Smooth muscle cell (in vitro differentiated cells): ENCODE measurements around the gene ODF2. TPM values are rescaled to one million over a fixed set of nuclear protein-coding genes. Genes with fewer than 3 reads are reported as not detected.
A peak's percentile ranks its signal among the peaks of the same experiment; 100 is the strongest.
"Not testable (repeated sequence)": the region's sequence is repeated elsewhere in the genome, so short reads cannot be mapped to it uniquely, and the experiment has no call there.

Experiments used
- DNase-seq: peaks from one replicate; lab custom pipeline; 2025; ENCODE audit not compliant: unreplicated experiment; lab: John Stamatoyannopoulos, UW
- H2AFZ ChIP-seq: fragments of 200-600 bp; sonication (generic); 2 replicates; pipeline ENCODE4 v1.6.0; 2016; ENCODE audit warnings: antibody characterized with exemption, low read depth, mild to moderate bottlenecking
- H3F3A ChIP-seq: fragments of 200-600 bp; sonication (generic); 2 replicates; pipeline ENCODE4 v1.6.0; 2017; ENCODE audit warnings: antibody characterized with exemption, low read depth
- H3K27ac ChIP-seq: fragments of 200-600 bp; sonication (generic); 2 replicates; pipeline ENCODE4 v1.5.1; 2016; ENCODE audit warnings: low read depth, mild to moderate bottlenecking
- H3K27me3 ChIP-seq: fragments of 200-600 bp; sonication (generic); 2 replicates; pipeline ENCODE4 v1.6.1; 2016; ENCODE audit warnings: low read depth, mild to moderate bottlenecking
- H3K36me3 ChIP-seq: fragments of 200-600 bp; sonication (generic); 2 replicates; pipeline ENCODE4 v1.5.1; 2016; ENCODE audit warnings: low read depth
- H3K4me1 ChIP-seq: fragments of 200-600 bp; sonication (generic); 2 replicates; pipeline ENCODE4 v1.5.1; 2016; ENCODE audit warnings: low read depth
- H3K4me2 ChIP-seq: fragments of 200-600 bp; sonication (generic); 2 replicates; pipeline ENCODE4 v1.6.0; 2016; ENCODE audit warnings: mild to moderate bottlenecking
- H3K4me3 ChIP-seq: fragments of 200-600 bp; sonication (generic); 2 replicates; pipeline ENCODE4 v1.5.1; 2016; ENCODE audit warnings: mild to moderate bottlenecking
- H3K79me2 ChIP-seq: fragments of 200-600 bp; sonication (generic); 2 replicates; pipeline ENCODE4 v1.6.0; 2016; ENCODE audit warnings: low read depth, mild to moderate bottlenecking
- H3K9ac ChIP-seq: fragments of 200-600 bp; sonication (generic); 2 replicates; pipeline ENCODE4 v1.6.0; 2016; ENCODE audit warnings: low read depth
- H3K9me3 ChIP-seq: fragments of 200-600 bp; sonication (generic); replicated peaks from 2 replicates; pipeline ENCODE4 v1.5.1; 2016; ENCODE audit warnings: low read depth
- H4K20me1 ChIP-seq: fragments of 200-600 bp; sonication (generic); 2 replicates; pipeline ENCODE4 v1.6.0; 2016; ENCODE audit warnings: low read depth
- WGBS: methylation state at CpG from one replicate; pipeline ENCODE4 v1.1.7; 2016; ENCODE audit warnings: low lambda C conversion rate; 5-methylcytosine and 5-hydroxymethylcytosine counted together
- polyA plus RNA-seq: library from polyadenylated mRNA; unstranded; fragments of >200 nt; fragmentation: Nextera tagmentation; extraction: Ambion mirVana; gene quantifications from 2 replicates; pipeline ENCODE4 v1.2.1, GENCODE V29; 2016
- total RNA-seq: library from RNA; depleted of rRNA; stranded (reverse); fragments of >200 nt; gene quantifications from 2 replicates; pipeline ENCODE4 v1.2.3, GENCODE V29; 2014
- TF ChIP-seq, protein P1 (sequence below): fragments of 200-600 bp; sonication (generic); IDR thresholded peaks from 2 replicates; pipeline ENCODE4 v1.5.1; 2017; ENCODE audit warnings: borderline replicate concordance, mild to moderate bottlenecking, antibody characterized with exemption; ENCODE audit not compliant: insufficient read depth, poor library complexity, severe bottlenecking

Gene ODF2
- total and polyA plus RNA-seq, 2 experiments from 2014 or later: 17.7 to 33.2 TPM

DNA sequence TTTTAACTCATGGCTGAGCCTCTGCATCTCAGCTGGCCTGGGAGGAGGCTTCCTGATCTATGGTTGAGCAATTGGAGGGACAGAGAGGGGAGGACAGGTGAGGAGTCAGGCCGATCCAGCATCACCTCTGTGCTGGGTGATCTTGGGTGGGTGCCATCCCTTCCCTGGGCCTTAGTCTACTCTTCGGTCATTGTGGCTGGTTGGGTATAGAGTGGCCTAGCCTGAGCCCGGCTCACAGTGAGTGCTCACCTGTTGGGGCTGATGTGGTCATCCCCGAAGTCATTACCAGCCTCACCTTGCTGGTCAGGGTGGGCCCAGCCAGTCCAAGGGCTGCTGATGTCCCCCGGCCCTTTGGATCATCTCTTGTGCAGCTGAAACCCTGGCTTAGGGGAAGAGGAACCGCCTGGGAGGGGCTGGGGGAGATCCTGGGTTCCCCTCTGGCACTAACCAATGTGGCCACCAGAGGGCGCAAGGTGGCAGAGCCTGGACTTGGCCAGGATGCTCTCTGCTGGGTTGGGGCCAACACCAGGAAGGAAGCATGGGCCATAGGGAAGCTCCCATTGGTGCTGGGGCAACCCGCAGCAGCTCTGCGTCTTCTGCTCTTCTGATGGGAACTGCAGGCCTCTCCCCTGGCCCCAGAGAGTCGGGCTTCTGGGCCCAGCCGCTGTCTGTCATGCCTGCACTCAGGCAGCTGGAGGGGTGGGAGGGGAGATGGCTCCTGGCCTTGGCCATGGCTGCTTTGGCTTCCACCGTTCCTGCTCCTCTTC, 17.3 kb upstream of the ODF2 start:
- Histone ChIP-seq H3K27me3 (no peaks in the 10 kb centered on the region), H3K27ac (no peak overlapping the region), H3F3A (no peaks in the 10 kb centered on the region), H3K4me1 (no peaks in the 10 kb centered on the region), H3K9me3 (no peaks in the 10 kb centered on the region), H2AFZ (no peak overlapping the region), H3K36me3 (no peaks in the 10 kb centered on the region), H4K20me1 (no peaks in the 10 kb centered on the region), H3K79me2 (no peaks in the 10 kb centered on the region), H3K9ac (no peak overlapping the region), H3K4me3 (no peak overlapping the region), H3K4me2 (no peak overlapping the region)
- peak; percentile 55 for DNase-seq
- TF ChIP-seq, protein P1, sequence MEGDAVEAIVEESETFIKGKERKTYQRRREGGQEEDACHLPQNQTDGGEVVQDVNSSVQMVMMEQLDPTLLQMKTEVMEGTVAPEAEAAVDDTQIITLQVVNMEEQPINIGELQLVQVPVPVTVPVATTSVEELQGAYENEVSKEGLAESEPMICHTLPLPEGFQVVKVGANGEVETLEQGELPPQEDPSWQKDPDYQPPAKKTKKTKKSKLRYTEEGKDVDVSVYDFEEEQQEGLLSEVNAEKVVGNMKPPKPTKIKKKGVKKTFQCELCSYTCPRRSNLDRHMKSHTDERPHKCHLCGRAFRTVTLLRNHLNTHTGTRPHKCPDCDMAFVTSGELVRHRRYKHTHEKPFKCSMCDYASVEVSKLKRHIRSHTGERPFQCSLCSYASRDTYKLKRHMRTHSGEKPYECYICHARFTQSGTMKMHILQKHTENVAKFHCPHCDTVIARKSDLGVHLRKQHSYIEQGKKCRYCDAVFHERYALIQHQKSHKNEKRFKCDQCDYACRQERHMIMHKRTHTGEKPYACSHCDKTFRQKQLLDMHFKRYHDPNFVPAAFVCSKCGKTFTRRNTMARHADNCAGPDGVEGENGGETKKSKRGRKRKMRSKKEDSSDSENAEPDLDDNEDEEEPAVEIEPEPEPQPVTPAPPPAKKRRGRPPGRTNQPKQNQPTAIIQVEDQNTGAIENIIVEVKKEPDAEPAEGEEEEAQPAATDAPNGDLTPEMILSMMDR: peak; percentile 84
- 49% methylated on average over 12 of the region's 12 CpGs for WGBS

DNA sequence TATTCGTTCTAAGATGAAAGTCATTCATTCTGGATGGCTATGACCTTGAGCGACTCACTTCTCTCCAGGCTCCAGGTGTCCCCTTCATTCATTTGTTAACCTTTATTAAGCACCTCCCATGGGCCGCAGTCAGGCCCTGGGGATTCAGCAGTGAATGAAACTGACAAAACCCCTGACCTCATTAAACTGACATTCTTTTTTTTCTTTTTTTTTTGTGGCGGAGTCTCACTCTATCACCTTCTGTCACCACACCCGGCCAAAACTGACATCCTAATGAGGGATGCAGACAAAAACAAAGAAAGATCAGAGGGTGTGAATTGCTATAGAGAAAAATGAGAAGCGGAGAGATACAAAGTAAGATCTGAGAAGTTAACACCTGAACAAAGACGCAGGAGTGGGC, 16.5 kb upstream of the ODF2 start:
- no peaks in the 10 kb centered on the region for H3F3A ChIP-seq
- no peaks in the 10 kb centered on the region for H3K36me3 ChIP-seq
- H3K4me3 ChIP-seq: no peak overlapping the region
- no peaks in the 10 kb centered on the region for H4K20me1 ChIP-seq
- no peak for DNase-seq
- no peaks in the 10 kb centered on the region for H3K27me3 ChIP-seq
- no peaks in the 10 kb centered on the region for H3K9me3 ChIP-seq
- H3K79me2 ChIP-seq: no peaks in the 10 kb centered on the region
- H2AFZ ChIP-seq: no peak overlapping the region
- H3K9ac ChIP-seq: no peak overlapping the region
- no peaks in the 10 kb centered on the region for H3K4me1 ChIP-seq
- TF ChIP-seq, protein P1: no peak
- WGBS: 97% methylated on average over 7 of the region's 7 CpGs
- no peak overlapping the region for H3K4me2 ChIP-seq
- no peak overlapping the region for H3K27ac ChIP-seq

- H3K4me2 ChIP-seq: no peak overlapping the region
- H3K4me1 ChIP-seq: no peaks in the 10 kb centered on the region
- 82% methylated on average over 6 of the region's 6 CpGs for WGBS
- H3K27me3 ChIP-seq: no peaks in the 10 kb centered on the region
- no peaks in the 10 kb centered on the region for H3K36me3 ChIP-seq
- H3K27ac ChIP-seq: no peak overlapping the region
- H3K4me3 ChIP-seq: no peak overlapping the region
- H3F3A ChIP-seq: no peaks in the 10 kb centered on the region
- DNase-seq: no peak
- H3K9ac ChIP-seq: no peak overlapping the region
- TF ChIP-seq, protein P1: no peak
- no peaks in the 10 kb centered on the region for H3K79me2 ChIP-seq
- no peaks in the 10 kb centered on the region for H3K9me3 ChIP-seq
- H2AFZ ChIP-seq: no peak overlapping the region
- no peaks in the 10 kb centered on the region for H4K20me1 ChIP-seq
Observed at GRCh38 chr9:128442150-128442549, 13.7 kb upstream of the ODF2 start.

DNA sequence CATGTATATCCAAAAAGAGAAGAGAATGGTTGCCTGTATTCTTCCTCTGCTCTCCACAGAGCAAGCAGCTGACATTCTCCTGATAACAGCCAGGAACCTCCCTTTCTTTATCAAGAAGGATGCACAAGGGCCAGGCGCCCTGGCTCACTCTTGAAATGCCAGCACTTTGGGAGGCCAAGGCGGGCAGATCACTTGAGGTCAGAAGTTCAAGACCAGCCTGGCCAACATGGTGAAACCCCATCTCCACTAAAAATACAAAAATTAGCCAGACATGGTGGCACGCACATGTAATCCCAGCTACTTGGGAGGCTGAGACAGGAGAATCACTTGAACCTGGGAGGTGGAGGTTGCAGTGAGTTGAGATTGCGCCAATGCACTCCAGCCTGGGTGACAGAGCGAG, 9.3 kb upstream of the ODF2 start:
- H3K4me2 ChIP-seq, H3F3A ChIP-seq, H3K9me3 ChIP-seq, DNase-seq, H3K79me2 ChIP-seq, H3K27ac ChIP-seq, H3K36me3 ChIP-seq, H2AFZ ChIP-seq, H4K20me1 ChIP-seq, H3K9ac ChIP-seq, H3K27me3 ChIP-seq, H3K4me3 ChIP-seq, H3K4me1 ChIP-seq: not testable (repeated sequence)
- 89% methylated on average over 5 of the region's 5 CpGs for WGBS
